HL-60/S4 treated with phorbol 12-myristate 13-acetate at 8.2 ng/mL for 4 days and 3 days (cell line): ENCODE data around the gene GLB1L.

Experiments used
- in situ Hi-C: fragments of 300-500 bp; cut with MboI; formaldehyde crosslinking; loops from 2 replicates; pipeline ENCODE4 v1.15.0; 2022; ENCODE audit warnings: low sequenced_read_pairs

Gene GLB1L

GRCh38 chr2:219253753-219254589 lies 8.7 kb upstream of the GLB1L start, which contains the start of gene TUBA4A:
Gene TUBA4A (minus strand): TSS chr2:219253918. CDS start chr2:219253858, 60 bp downstream.
- in situ Hi-C loops: no loop called here

GRCh38 chr2:219252900-219253752 lies 7.9 kb upstream of the GLB1L start, which contains the start of gene TUBA4B:
Gene TUBA4B (plus strand): TSS chr2:219253243. CDS start chr2:219253408, 165 bp downstream.
- in situ Hi-C loops: no loop called here

- in situ Hi-C loops: no loop called here
Observed at GRCh38 chr2:219252570-219252899, 7.3 kb upstream of the GLB1L start.

- in situ Hi-C loops: no loop called here
Observed at GRCh38 chr2:219252084-219252483, 6.8 kb upstream of the GLB1L start.

- in situ Hi-C loops: no loop called here
Observed at GRCh38 chr2:219251656-219252055, 6.4 kb upstream of the GLB1L start.

- in situ Hi-C loops: no loop called here
Observed at GRCh38 chr2:219250049-219250781, 5.0 kb upstream of the GLB1L start.

- in situ Hi-C loops: no loop called here
Observed at GRCh38 chr2:219249203-219249980, 4.1 kb upstream of the GLB1L start.

- in situ Hi-C loops: no loop called here
Observed at GRCh38 chr2:219248845-219249202, 3.6 kb upstream of the GLB1L start.

GRCh38 chr2:219247678-219248642 lies 2.7 kb upstream of the GLB1L start:
- in situ Hi-C loops: no loop called here

- in situ Hi-C loops: no loop called here
Observed at GRCh38 chr2:219246559-219246958, 1.3 kb upstream of the GLB1L start.

GRCh38 chr2:219245899-219246230 lies 621 bp upstream of the GLB1L start:
- in situ Hi-C loops: no loop called here

GRCh38 chr2:219244789-219245147 lies 476 bp downstream of the GLB1L start:
- in situ Hi-C loops: no loop called here

- in situ Hi-C loops: no loop called here
Observed at GRCh38 chr2:219243291-219243761, 1.9 kb downstream of the GLB1L start.

GRCh38 chr2:219234331-219234730 lies 10.9 kb downstream of the GLB1L start:
- in situ Hi-C loops: no loop called here

GRCh38 chr2:219230059-219230540 lies 15.1 kb downstream of the GLB1L start:
- in situ Hi-C loops: no loop called here

GRCh38 chr2:219229305-219230058 lies 15.8 kb downstream of the GLB1L start, which contains the start of the genes ANKZF1 and ATG9A:
Gene ANKZF1 (plus strand): TSS chr2:219229806. CDS start chr2:219230258, 452 bp downstream.
Gene ATG9A (minus strand): TSS chr2:219229636. CDS start chr2:219228024, 1,612 bp downstream.
- in situ Hi-C loops: no loop called here

- in situ Hi-C loops: no loop called here
Observed at GRCh38 chr2:219228911-219229304, 16.3 kb downstream of the GLB1L start.
